ENCODE measurements around the gene JAM3. TPM values are rescaled to one million over a fixed set of nuclear protein-coding genes. Genes with fewer than 3 reads are reported as not detected.
"Not testable (repeated sequence)": the region's sequence is repeated elsewhere in the genome, so short reads cannot be mapped to it uniquely, and the experiment has no call there.

The JAM3 gene
- total RNA-seq, 2 donors from 2014 or later: 2.9 to 5.7 TPM

GRCh38 chr11:134158023-134158422 is 89.2 kb downstream of the JAM3 start:
- DNase-seq (ENCODE audit: low spot score) (no peak), ATAC-seq (no peak)
- Mint-ChIP-seq H3K9me3 (no peaks in the 10 kb centered on the region), H3K27me3 (no peaks in the 10 kb centered on the region), H3K4me3 (no peak overlapping the region), H3K4me1 (ENCODE audit: low read depth in 2 of 2) (peaks cover 0 to 3% of the 10 kb centered on the region in 2 donors), H3K36me3 (peaks cover 22% of the 10 kb centered on the region), H3K27ac (no peak overlapping the region)

- H3K27ac Mint-ChIP-seq: no peak overlapping the region
- DNase-seq (ENCODE audit: low spot score) (no peak), ATAC-seq (no peak)
- no peaks in the 10 kb centered on the region for H3K27me3 Mint-ChIP-seq
- peaks cover 0 to 7% of the 10 kb centered on the region in 2 donors for H3K4me1 Mint-ChIP-seq (ENCODE audit: low read depth in 2 of 2)
- no peaks in the 10 kb centered on the region for H3K9me3 Mint-ChIP-seq
- H3K36me3 Mint-ChIP-seq: peaks cover 31% of the 10 kb centered on the region
- no peak overlapping the region for H3K4me3 Mint-ChIP-seq
Observed at GRCh38 chr11:134159652-134160051, 90.8 kb downstream of the JAM3 start.

GRCh38 chr11:134164490-134165370 is 95.9 kb downstream of the JAM3 start:
- H3K4me1 Mint-ChIP-seq (ENCODE audit: low read depth in 2 of 2): peaks cover 0 to 13% of the 10 kb centered on the region in 2 donors
- DNase-seq (ENCODE audit: low spot score) (no peak), ATAC-seq (no peak)
- peaks cover 29% of the 10 kb centered on the region for H3K36me3 Mint-ChIP-seq
- H3K27me3 Mint-ChIP-seq: no peaks in the 10 kb centered on the region
- H3K4me3 Mint-ChIP-seq: no peak overlapping the region
- H3K27ac Mint-ChIP-seq: no peak overlapping the region
- no peaks in the 10 kb centered on the region for H3K9me3 Mint-ChIP-seq

GRCh38 chr11:134170177-134170918 is 101.5 kb downstream of the JAM3 start:
- no peaks in the 10 kb centered on the region for H3K9me3 Mint-ChIP-seq
- no peaks in the 10 kb centered on the region for H3K27me3 Mint-ChIP-seq
- ATAC-seq (no peak), DNase-seq (ENCODE audit: low spot score) (no peak)
- H3K4me3 Mint-ChIP-seq: no peak overlapping the region
- peaks cover 15% of the 10 kb centered on the region for H3K36me3 Mint-ChIP-seq
- H3K27ac Mint-ChIP-seq: no peak overlapping the region
- peaks cover 4 to 5% of the 10 kb centered on the region in 2 donors for H3K4me1 Mint-ChIP-seq (ENCODE audit: low read depth in 2 of 2)

GRCh38 chr11:134170919-134171281 is 102.0 kb downstream of the JAM3 start:
- H3K27me3 Mint-ChIP-seq: no peaks in the 10 kb centered on the region
- DNase-seq (ENCODE audit: low spot score) (no peak), ATAC-seq (no peak)
- no peak overlapping the region for H3K27ac Mint-ChIP-seq
- H3K4me3 Mint-ChIP-seq: no peak overlapping the region
- H3K36me3 Mint-ChIP-seq: peaks cover 18% of the 10 kb centered on the region
- H3K4me1 Mint-ChIP-seq (ENCODE audit: low read depth in 2 of 2): peaks cover 4 to 5% of the 10 kb centered on the region in 2 donors
- no peaks in the 10 kb centered on the region for H3K9me3 Mint-ChIP-seq

- no peaks in the 10 kb centered on the region for H3K9me3 Mint-ChIP-seq
- peaks cover 4 to 5% of the 10 kb centered on the region in 2 donors for H3K4me1 Mint-ChIP-seq (ENCODE audit: low read depth in 2 of 2)
- no peak overlapping the region for H3K27ac Mint-ChIP-seq
- H3K4me3 Mint-ChIP-seq: no peak overlapping the region
- ATAC-seq (no peak), DNase-seq (ENCODE audit: low spot score) (no peak)
- peaks cover 27% of the 10 kb centered on the region for H3K36me3 Mint-ChIP-seq
- no peaks in the 10 kb centered on the region for H3K27me3 Mint-ChIP-seq
Observed at GRCh38 chr11:134171951-134172350, 103.1 kb downstream of the JAM3 start.

GRCh38 chr11:134173296-134173695 is 104.4 kb downstream of the JAM3 start:
- Mint-ChIP-seq H3K27me3 (no peaks in the 10 kb centered on the region), H3K4me1 (ENCODE audit: low read depth in 2 of 2) (peaks cover 4 to 5% of the 10 kb centered on the region in 2 donors), H3K27ac (no peak overlapping the region), H3K4me3 (no peak overlapping the region), H3K36me3 (peaks cover 28% of the 10 kb centered on the region), H3K9me3 (no peaks in the 10 kb centered on the region)
- ATAC-seq: no peak
- DNase-seq (ENCODE audit: low spot score): no peak

GRCh38 chr11:134176284-134176683 is 107.4 kb downstream of the JAM3 start:
- H3K4me3 Mint-ChIP-seq: no peak overlapping the region
- DNase-seq (ENCODE audit: low spot score) (no peak), ATAC-seq (no peak)
- peaks cover 4 to 5% of the 10 kb centered on the region in 2 donors for H3K4me1 Mint-ChIP-seq (ENCODE audit: low read depth in 2 of 2)
- no peaks in the 10 kb centered on the region for H3K9me3 Mint-ChIP-seq
- no peaks in the 10 kb centered on the region for H3K27me3 Mint-ChIP-seq
- no peak overlapping the region for H3K27ac Mint-ChIP-seq
- peaks cover 25% of the 10 kb centered on the region for H3K36me3 Mint-ChIP-seq

GRCh38 chr11:134178032-134178674 is 109.3 kb downstream of the JAM3 start:
- Mint-ChIP-seq H3K27me3 (no peaks in the 10 kb centered on the region), H3K36me3 (peaks cover 20% of the 10 kb centered on the region), H3K9me3 (no peaks in the 10 kb centered on the region), H3K27ac (no peak overlapping the region), H3K4me1 (ENCODE audit: low read depth in 2 of 2) (no peaks in the 10 kb centered on the region), H3K4me3 (no peak overlapping the region)
- ATAC-seq (no peak), DNase-seq (ENCODE audit: low spot score) (no peak)

- Mint-ChIP-seq H3K27me3 (no peaks in the 10 kb centered on the region), H3K4me1 (ENCODE audit: low read depth in 2 of 2) (no peaks in the 10 kb centered on the region), H3K36me3 (peaks cover 17% of the 10 kb centered on the region), H3K4me3 (no peak overlapping the region), H3K27ac (no peak overlapping the region), H3K9me3 (no peaks in the 10 kb centered on the region)
- DNase-seq (ENCODE audit: low spot score) (no peak), ATAC-seq (no peak)
Observed at GRCh38 chr11:134181707-134182106, 112.8 kb downstream of the JAM3 start.

GRCh38 chr11:134188092-134188491 is 119.2 kb downstream of the JAM3 start:
- not testable (repeated sequence) for H3K4me1 Mint-ChIP-seq (ENCODE audit: low read depth in 2 of 2); DNase-seq (ENCODE audit: low spot score); H3K4me3 Mint-ChIP-seq; H3K27ac Mint-ChIP-seq; H3K27me3 Mint-ChIP-seq; H3K9me3 Mint-ChIP-seq; ATAC-seq
- H3K36me3 Mint-ChIP-seq: peaks cover 49% of the 10 kb centered on the region

- H3K36me3 Mint-ChIP-seq: peaks cover 31% of the 10 kb centered on the region
- peak in 1 of 2 donors; percentile 52 for ATAC-seq
Observed at GRCh38 chr11:134196756-134197155, 127.9 kb downstream of the JAM3 start.

GRCh38 chr11:134199531-134199930 is 130.7 kb downstream of the JAM3 start:
- DNase-seq (ENCODE audit: low spot score): no peak
- no peak overlapping the region for H3K27ac Mint-ChIP-seq
- H3K9me3 Mint-ChIP-seq: no peaks in the 10 kb centered on the region
- H3K27me3 Mint-ChIP-seq: no peaks in the 10 kb centered on the region
- no peak for ATAC-seq
- H3K4me3 Mint-ChIP-seq: no peak overlapping the region
- peaks cover 26% of the 10 kb centered on the region for H3K36me3 Mint-ChIP-seq
- H3K4me1 Mint-ChIP-seq (ENCODE audit: low read depth in 2 of 2): no peaks in the 10 kb centered on the region

More at GRCh38 chr11:134196756-134197155, 127.9 kb downstream of the JAM3 start:
- no peak overlapping the region for H3K27ac Mint-ChIP-seq
- no peaks in the 10 kb centered on the region for H3K9me3 Mint-ChIP-seq
- H3K4me1 Mint-ChIP-seq (ENCODE audit: low read depth in 2 of 2): no peaks in the 10 kb centered on the region
- no peak for DNase-seq (ENCODE audit: low spot score)
- H3K27me3 Mint-ChIP-seq: no peaks in the 10 kb centered on the region
- no peak overlapping the region for H3K4me3 Mint-ChIP-seq

GRCh38 chr11:134200688-134201087 is 131.8 kb downstream of the JAM3 start:
- H3K4me3 Mint-ChIP-seq: no peak overlapping the region
- no peaks in the 10 kb centered on the region for H3K4me1 Mint-ChIP-seq (ENCODE audit: low read depth in 2 of 2)
- DNase-seq (ENCODE audit: low spot score) (no peak), ATAC-seq (no peak)
- no peaks in the 10 kb centered on the region for H3K9me3 Mint-ChIP-seq
- H3K27me3 Mint-ChIP-seq: no peaks in the 10 kb centered on the region
- H3K27ac Mint-ChIP-seq: no peak overlapping the region
- H3K36me3 Mint-ChIP-seq: peaks cover 33% of the 10 kb centered on the region
